ENCODE data around the gene IBA57. TPM values are rescaled to one million over a fixed set of nuclear protein-coding genes. Genes with fewer than 3 reads are reported as not detected.

IBA57 gene
- polyA plus RNA-seq, 1 of the 3 experiments (the other 2 are of a cell fraction): 1.8 TPM

DNA sequence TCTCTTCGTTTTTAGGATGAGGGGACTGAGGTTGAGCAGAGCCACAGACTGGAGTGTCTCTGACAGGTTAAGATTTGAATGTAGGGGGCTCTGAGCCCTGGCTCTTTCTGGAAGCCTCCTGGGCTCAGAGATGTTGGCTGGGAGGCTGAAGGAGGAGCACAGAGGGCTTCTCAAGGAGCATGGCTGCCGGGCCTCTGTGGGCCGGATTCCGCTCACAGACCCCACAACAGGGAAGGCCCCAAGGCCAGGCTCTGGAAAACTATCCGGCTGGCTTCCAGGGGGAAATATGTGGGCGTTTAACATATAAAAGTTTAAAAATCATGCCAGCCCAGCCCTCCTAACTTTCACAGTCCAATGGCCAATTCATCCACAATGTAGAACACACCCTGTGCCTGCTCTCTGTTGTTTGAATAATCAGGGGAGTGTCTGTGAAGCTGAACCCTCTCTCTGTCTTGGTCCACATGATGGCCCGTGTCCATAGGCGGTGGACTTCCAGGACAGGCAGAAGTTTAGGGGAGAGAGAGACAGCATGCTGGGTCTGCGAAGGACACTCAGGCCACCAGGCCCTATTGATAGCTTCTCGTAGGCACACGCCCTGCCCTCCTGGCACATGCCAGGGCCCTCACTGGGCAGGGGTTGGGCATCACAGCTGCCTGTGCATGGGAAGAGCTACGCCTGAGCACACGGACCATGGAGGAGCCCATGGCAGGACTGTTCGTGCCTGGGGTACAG lies 53.1 kb downstream of the IBA57 start:
- WGBS (ENCODE audit: low lambda C conversion rate): 73% methylated on average over 8 of the region's 14 CpGs
- no peak for DNase-seq
- Histone ChIP-seq H2AFZ (ENCODE audit: low read depth) (no peak overlapping the region), H3K4me3 (ENCODE audit: low read depth in 2 of 2, low read length in 1 of 2) (no peak overlapping the region), H3K79me2 (ENCODE audit: insufficient read depth) (no peaks in the 10 kb centered on the region), H3F3A (replicated peaks; ENCODE audit: insufficient read depth) (no peaks in the 10 kb centered on the region), H3K27me3 (ENCODE audit: insufficient read depth) (no peaks in the 10 kb centered on the region), H3K27ac (ENCODE audit: low read depth in 2 of 2, low read length in 1 of 2) (no peak overlapping the region), H3K4me1 (ENCODE audit: control insufficient read depth in 1 of 2, insufficient read depth in 2 of 2, low read depth in 1 of 2, low read length in 1 of 2) (peaks cover 0 to 14% of the 10 kb centered on the region in 2 experiments; a peak in 1 of 4 replicates), H3K9ac (no peak overlapping the region), H3K4me2 (no peak overlapping the region), H3K36me3 (replicated peaks in 1 of 2; ENCODE audit: control insufficient read depth in 1 of 2, insufficient read depth in 2 of 2, low read length in 1 of 2) (peaks cover 0 to 2% of the 10 kb centered on the region in 2 experiments), H3K9me2 (no peaks in the 10 kb centered on the region), H3K9me3 (no peaks in the 10 kb centered on the region), H4K20me1 (ENCODE audit: insufficient read depth) (no peaks in the 10 kb centered on the region)
- POLR2A ChIA-PET: no interaction called here
- TF ChIP-seq, protein P1, sequence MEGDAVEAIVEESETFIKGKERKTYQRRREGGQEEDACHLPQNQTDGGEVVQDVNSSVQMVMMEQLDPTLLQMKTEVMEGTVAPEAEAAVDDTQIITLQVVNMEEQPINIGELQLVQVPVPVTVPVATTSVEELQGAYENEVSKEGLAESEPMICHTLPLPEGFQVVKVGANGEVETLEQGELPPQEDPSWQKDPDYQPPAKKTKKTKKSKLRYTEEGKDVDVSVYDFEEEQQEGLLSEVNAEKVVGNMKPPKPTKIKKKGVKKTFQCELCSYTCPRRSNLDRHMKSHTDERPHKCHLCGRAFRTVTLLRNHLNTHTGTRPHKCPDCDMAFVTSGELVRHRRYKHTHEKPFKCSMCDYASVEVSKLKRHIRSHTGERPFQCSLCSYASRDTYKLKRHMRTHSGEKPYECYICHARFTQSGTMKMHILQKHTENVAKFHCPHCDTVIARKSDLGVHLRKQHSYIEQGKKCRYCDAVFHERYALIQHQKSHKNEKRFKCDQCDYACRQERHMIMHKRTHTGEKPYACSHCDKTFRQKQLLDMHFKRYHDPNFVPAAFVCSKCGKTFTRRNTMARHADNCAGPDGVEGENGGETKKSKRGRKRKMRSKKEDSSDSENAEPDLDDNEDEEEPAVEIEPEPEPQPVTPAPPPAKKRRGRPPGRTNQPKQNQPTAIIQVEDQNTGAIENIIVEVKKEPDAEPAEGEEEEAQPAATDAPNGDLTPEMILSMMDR (IDR thresholded peaks at IDR 0.05): no peak
- TF ChIP-seq, protein P2, sequence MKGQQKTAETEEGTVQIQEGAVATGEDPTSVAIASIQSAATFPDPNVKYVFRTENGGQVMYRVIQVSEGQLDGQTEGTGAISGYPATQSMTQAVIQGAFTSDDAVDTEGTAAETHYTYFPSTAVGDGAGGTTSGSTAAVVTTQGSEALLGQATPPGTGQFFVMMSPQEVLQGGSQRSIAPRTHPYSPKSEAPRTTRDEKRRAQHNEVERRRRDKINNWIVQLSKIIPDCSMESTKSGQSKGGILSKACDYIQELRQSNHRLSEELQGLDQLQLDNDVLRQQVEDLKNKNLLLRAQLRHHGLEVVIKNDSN (IDR thresholded peaks at IDR 0.05; ENCODE audit: borderline replicate concordance, low read depth): no peak
- no peak for TF ChIP-seq FOXM1 (IDR thresholded peaks at IDR 0.05; ENCODE audit: low read depth)
- TF ChIP-seq RAD21 (IDR thresholded peaks at IDR 0.05; ENCODE audit: low read length): no peak
- no peak for TF ChIP-seq NRF1 (IDR thresholded peaks at IDR 0.05; ENCODE audit: low read depth, low read length)
- TF ChIP-seq SIN3A (IDR thresholded peaks at IDR 0.05; ENCODE audit: borderline replicate concordance, low read depth, low read length): no peak
- TF ChIP-seq TAF1 (IDR thresholded peaks at IDR 0.05; ENCODE audit: borderline replicate concordance, low read depth, low read length): no peak
- no peak for TF ChIP-seq TCF12 (IDR thresholded peaks at IDR 0.05)
- TF ChIP-seq, protein P3, sequence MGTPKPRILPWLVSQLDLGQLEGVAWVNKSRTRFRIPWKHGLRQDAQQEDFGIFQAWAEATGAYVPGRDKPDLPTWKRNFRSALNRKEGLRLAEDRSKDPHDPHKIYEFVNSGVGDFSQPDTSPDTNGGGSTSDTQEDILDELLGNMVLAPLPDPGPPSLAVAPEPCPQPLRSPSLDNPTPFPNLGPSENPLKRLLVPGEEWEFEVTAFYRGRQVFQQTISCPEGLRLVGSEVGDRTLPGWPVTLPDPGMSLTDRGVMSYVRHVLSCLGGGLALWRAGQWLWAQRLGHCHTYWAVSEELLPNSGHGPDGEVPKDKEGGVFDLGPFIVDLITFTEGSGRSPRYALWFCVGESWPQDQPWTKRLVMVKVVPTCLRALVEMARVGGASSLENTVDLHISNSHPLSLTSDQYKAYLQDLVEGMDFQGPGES (IDR thresholded peaks at IDR 0.05; ENCODE audit: low read depth, low read length): no peak
- TF ChIP-seq MEF2A (IDR thresholded peaks at IDR 0.05; ENCODE audit: borderline replicate concordance, low read depth): no peak
- TF ChIP-seq RXRA (IDR thresholded peaks at IDR 0.05; ENCODE audit: borderline replicate concordance, low read depth): no peak
- no peak for TF ChIP-seq FOXJ3 (CRISPR knock-in tag; IDR thresholded peaks at IDR 0.05)
- TF ChIP-seq, protein P4, sequence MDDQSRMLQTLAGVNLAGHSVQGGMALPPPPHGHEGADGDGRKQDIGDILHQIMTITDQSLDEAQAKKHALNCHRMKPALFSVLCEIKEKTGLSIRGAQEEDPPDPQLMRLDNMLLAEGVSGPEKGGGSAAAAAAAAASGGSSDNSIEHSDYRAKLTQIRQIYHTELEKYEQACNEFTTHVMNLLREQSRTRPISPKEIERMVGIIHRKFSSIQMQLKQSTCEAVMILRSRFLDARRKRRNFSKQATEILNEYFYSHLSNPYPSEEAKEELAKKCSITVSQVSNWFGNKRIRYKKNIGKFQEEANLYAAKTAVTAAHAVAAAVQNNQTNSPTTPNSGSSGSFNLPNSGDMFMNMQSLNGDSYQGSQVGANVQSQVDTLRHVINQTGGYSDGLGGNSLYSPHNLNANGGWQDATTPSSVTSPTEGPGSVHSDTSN (IDR thresholded peaks at IDR 0.05): no peak
- TF ChIP-seq YY1 (IDR thresholded peaks at IDR 0.05; ENCODE audit: low read depth): no peak
- no peak for TF ChIP-seq NFIC (IDR thresholded peaks at IDR 0.05; ENCODE audit: borderline replicate concordance)
- TF ChIP-seq, protein P5, sequence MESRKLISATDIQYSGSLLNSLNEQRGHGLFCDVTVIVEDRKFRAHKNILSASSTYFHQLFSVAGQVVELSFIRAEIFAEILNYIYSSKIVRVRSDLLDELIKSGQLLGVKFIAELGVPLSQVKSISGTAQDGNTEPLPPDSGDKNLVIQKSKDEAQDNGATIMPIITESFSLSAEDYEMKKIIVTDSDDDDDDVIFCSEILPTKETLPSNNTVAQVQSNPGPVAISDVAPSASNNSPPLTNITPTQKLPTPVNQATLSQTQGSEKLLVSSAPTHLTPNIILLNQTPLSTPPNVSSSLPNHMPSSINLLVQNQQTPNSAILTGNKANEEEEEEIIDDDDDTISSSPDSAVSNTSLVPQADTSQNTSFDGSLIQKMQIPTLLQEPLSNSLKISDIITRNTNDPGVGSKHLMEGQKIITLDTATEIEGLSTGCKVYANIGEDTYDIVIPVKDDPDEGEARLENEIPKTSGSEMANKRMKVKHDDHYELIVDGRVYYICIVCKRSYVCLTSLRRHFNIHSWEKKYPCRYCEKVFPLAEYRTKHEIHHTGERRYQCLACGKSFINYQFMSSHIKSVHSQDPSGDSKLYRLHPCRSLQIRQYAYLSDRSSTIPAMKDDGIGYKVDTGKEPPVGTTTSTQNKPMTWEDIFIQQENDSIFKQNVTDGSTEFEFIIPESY (IDR thresholded peaks at IDR 0.05; ENCODE audit: borderline replicate concordance, low read depth): no peak
- no peak for TF ChIP-seq JUND (IDR thresholded peaks at IDR 0.05)
- CTCF ChIA-PET: no interaction called here
